Spleen (tissue), 11 donors: Measurements from ENCODE around the gene NHLRC4. TPM values are rescaled to one million over a fixed set of nuclear protein-coding genes. Genes with fewer than 3 reads are reported as not detected.

ENCODE experiments used
- DNase-seq: peaks from one replicate; pipeline ENCODE4 v3.0.0-alpha.2; 2020
- H3K27ac ChIP-seq, 8 donors: fragments of 200-600 bp; sonication (generic) in 7 of 8; 1 replicate in 4 of 8; 2 replicates in 4 of 8; pipeline versions ENCODE4 v1.5.0 to v1.8.0; 2016 to 2021; ENCODE audit warnings: inconsistent platforms in 4 of 8, mild to moderate bottlenecking in 4 of 8, moderate library complexity in 1 of 8
- H3K27me3 ChIP-seq, 7 donors: fragments of 200-600 bp; sonication (generic) in 6 of 7; replicated peaks in 1 of 7; 1 replicate in 4 of 7; 2 replicates in 3 of 7; pipeline versions ENCODE4 v1.5.0 to v1.8.0; 2016 to 2021; ENCODE audit warnings: inconsistent platforms in 3 of 7, mild to moderate bottlenecking in 1 of 7
- H3K36me3 ChIP-seq, 6 donors: fragments of 200-600 bp; sonication (generic) in 5 of 6; 1 replicate in 4 of 6; 2 replicates in 2 of 6; pipeline versions ENCODE4 v1.5.0 to v1.8.0; 2016 to 2021; ENCODE audit warnings: inconsistent platforms in 2 of 6
- H3K4me1 ChIP-seq, 6 donors: fragments of 200-600 bp; sonication (generic) in 5 of 6; 1 replicate in 3 of 6; 2 replicates in 3 of 6; pipeline versions ENCODE4 v1.5.0 to v1.8.0; 2016 to 2021; ENCODE audit warnings: inconsistent platforms in 3 of 6
- H3K4me3 ChIP-seq, 8 donors: fragments of 200-600 bp; sonication (generic) in 7 of 8; 1 replicate in 4 of 8; 2 replicates in 4 of 8; pipeline versions ENCODE4 v1.5.0 to v1.8.0; 2016 to 2021; ENCODE audit warnings: inconsistent platforms in 4 of 8, mild to moderate bottlenecking in 4 of 8, moderate library complexity in 2 of 8
- H3K9me3 ChIP-seq, 8 donors: fragments of 200-600 bp; sonication (generic) in 7 of 8; 1 replicate in 4 of 8; 2 replicates in 4 of 8; pipeline versions ENCODE4 v1.5.0 to v1.8.0; 2016 to 2021; ENCODE audit warnings: inconsistent platforms in 4 of 8
- CTCF ChIP-seq, 11 experiments: fragments of 200-600 bp in 7 of 11; fragments of 450-650 bp in 4 of 11; sonication (generic) in 4 of 11; IDR thresholded peaks in 8 of 11; conservative IDR thresholded peaks in 3 of 11; 1 replicate in 7 of 11; 2 replicates in 4 of 11; pipeline versions ENCODE4 v1.4.0 to v1.8.0; 2016 to 2021; ENCODE audit warnings: antibody characterized with exemption in 11 of 11, inconsistent platforms in 4 of 11, mild to moderate bottlenecking in 1 of 11
- POLR2A ChIP-seq, 3 donors: fragments of 450-650 bp; IDR thresholded peaks; one replicate each; pipeline ENCODE4 v1.5.1; 2017; ENCODE audit warnings: antibody characterized with exemption in 3 of 3, mild to moderate bottlenecking in 1 of 3
- POLR2AphosphoS5 ChIP-seq, 3 donors: sonication (generic); formaldehyde crosslinking; IDR thresholded peaks; one replicate each; pipeline ENCODE4 v1.5.1; 2017; ENCODE audit warnings: antibody characterized with exemption in 3 of 3
- WGBS, 5 donors: extraction: QIAGEN DNeasy Blood & Tissue Kit in 3 of 5; methylation state at CpG; one replicate each; pipeline versions ENCODE4 v1.1.5 to v1.1.7; 2013 to 2018; 5-methylcytosine and 5-hydroxymethylcytosine counted together
- intact Hi-C: fragments of 100-400 bp; cut with DNase I; formaldehyde crosslinking; loops from one replicate; pipeline ENCODE4 v1.15.0; 2023; ENCODE audit warnings: low total_unique reads
- polyA plus RNA-seq, 3 donors: library from polyadenylated mRNA; stranded (reverse); fragments of 200-250 nt; gene quantifications; one replicate each; pipeline ENCODE4 v1.2.1, GENCODE V29; 2013
- total RNA-seq, 7 donors: library from RNA; depleted of rRNA in 3 of 7; stranded (reverse); fragments of >200 nt in 3 of 7; fragmentation: NEBNext Ultra II Directional in 4 of 7; extraction: Animal tissue kit (Norgen Biotek cat#: 25700) in 4 of 7; gene quantifications; one replicate each; pipeline versions ENCODE4 v1.1.0 to v1.2.1, GENCODE V29; 2016 to 2021
- donor health status: healthy with polysubstance abuse.
- donor health status: DM: no; HTN: no; CAD: no; lungs with moderate emphysema.
- donor health status: DM: no; HTN: no; CAD: no.
- donor health status: Bipolar disorder and iron deficiency.
- donor health status: healthy.
- donor health status: DM: no; HTN: no; CAD: no.
- donor health status: DM: yes; HTN: yes; CAD: no.

Gene NHLRC4
- total and polyA plus RNA-seq, 10 donors, result 1.5 to 8.8 (median 4.2) TPM

GRCh38 chr16:563072-563644 is 3.6 kb upstream of the NHLRC4 start:
- peaks cover 10 to 42% (median 37%) of the 10 kb centered on the region in 7 donors for H3K27me3 ChIP-seq
- no peaks in the 10 kb centered on the region for H3K36me3 ChIP-seq
- peaks cover 24 to 56% (median 37%) of the 10 kb centered on the region in 6 donors for H3K4me1 ChIP-seq
- DNase-seq, result no peak
- WGBS, 5 donors, result 84 to 88% (median 86%) methylated on average over 19 to 30 of the region's 30 CpGs
- TF ChIP-seq POLR2A (IDR thresholded peaks at IDR 0.05) (no peak), CTCF (IDR thresholded peaks at IDR 0.05 in 8 of 11, conservative IDR thresholded peaks at IDR 0.05 in 3 of 11) (no peak), POLR2AphosphoS5 (IDR thresholded peaks at IDR 0.05) (no peak)
- H3K4me3 ChIP-seq, result no peak overlapping the region
- intact Hi-C loops, result no loop called here
- no peak overlapping the region for H3K27ac ChIP-seq
- no peaks in the 10 kb centered on the region for H3K9me3 ChIP-seq

- intact Hi-C loops, result no loop called here
- no peaks in the 10 kb centered on the region for H3K9me3 ChIP-seq
- H3K27me3 ChIP-seq, result peaks cover 3 to 25% (median 22%) of the 10 kb centered on the region in 7 donors
- WGBS, 5 donors, result 86 to 95% (median 90%) methylated on average over 3 to 42 of the region's 42 CpGs
- no peaks in the 10 kb centered on the region for H3K36me3 ChIP-seq
- H3K27ac ChIP-seq, result no peak overlapping the region
- no peak for DNase-seq
- peaks cover 35 to 60% (median 44%) of the 10 kb centered on the region in 6 donors for H3K4me1 ChIP-seq
- TF ChIP-seq CTCF (IDR thresholded peaks at IDR 0.05 in 8 of 11, conservative IDR thresholded peaks at IDR 0.05 in 3 of 11) (no peak), POLR2AphosphoS5 (IDR thresholded peaks at IDR 0.05) (no peak), POLR2A (IDR thresholded peaks at IDR 0.05) (no peak)
- H3K4me3 ChIP-seq, result no peak overlapping the region
These were observed 2.0 kb upstream of the NHLRC4 start for GRCh38 chr16:564690-565418.

- peak overlapping the region in 1 of 8 donors; percentile 67 for H3K4me3 ChIP-seq
- 71 to 78% (median 77%) methylated on average over 22 to 35 of the region's 35 CpGs for WGBS, 5 donors
- H3K9me3 ChIP-seq, result no peaks in the 10 kb centered on the region
- TF ChIP-seq POLR2A (IDR thresholded peaks at IDR 0.05), result no peak
- no peak for TF ChIP-seq POLR2AphosphoS5 (IDR thresholded peaks at IDR 0.05)
- TF ChIP-seq CTCF (IDR thresholded peaks at IDR 0.05 in 8 of 11, conservative IDR thresholded peaks at IDR 0.05 in 3 of 11), result no peak
- no peaks in the 10 kb centered on the region for H3K36me3 ChIP-seq
- intact Hi-C loops, result no loop called here
- H3K27me3 ChIP-seq, result peaks cover 3 to 16% (median 15%) of the 10 kb centered on the region in 7 donors
- no peak for DNase-seq
- peak overlapping the region in 6 of 8 donors; percentile 55 to 88 (median 82) for H3K27ac ChIP-seq
- peaks cover 38 to 60% (median 48%) of the 10 kb centered on the region in 6 donors for H3K4me1 ChIP-seq
These were observed 1.1 kb upstream of the NHLRC4 start for GRCh38 chr16:565419-566330.
